Hepatocyte (in vitro differentiated cells): ENCODE data around the gene CDH4.

Source experiments
- EZH2 ChIP-seq: fragments of 200-600 bp; sonication (generic); IDR thresholded peaks from 2 replicates; pipeline ENCODE4 v1.6.1; 2016; ENCODE audit warnings: antibody characterized with exemption, mild to moderate bottlenecking, borderline replicate concordance
- EZH2phosphoT487 ChIP-seq: fragments of 200-600 bp; sonication (generic); IDR thresholded peaks from one replicate; pipeline ENCODE4 v1.6.1; 2018; ENCODE audit warnings: antibody characterized with exemption, mild to moderate bottlenecking, low read depth, moderate library complexity; ENCODE audit not compliant: unreplicated experiment, severe bottlenecking
- TF ChIP-seq, protein P1 (sequence below): fragments of 200-600 bp; sonication (generic); IDR thresholded peaks from 2 replicates; pipeline ENCODE4 v1.5.1; 2016; ENCODE audit warnings: antibody characterized with exemption, mild to moderate bottlenecking; ENCODE audit not compliant: poor library complexity

- TF ChIP-seq, protein P1, sequence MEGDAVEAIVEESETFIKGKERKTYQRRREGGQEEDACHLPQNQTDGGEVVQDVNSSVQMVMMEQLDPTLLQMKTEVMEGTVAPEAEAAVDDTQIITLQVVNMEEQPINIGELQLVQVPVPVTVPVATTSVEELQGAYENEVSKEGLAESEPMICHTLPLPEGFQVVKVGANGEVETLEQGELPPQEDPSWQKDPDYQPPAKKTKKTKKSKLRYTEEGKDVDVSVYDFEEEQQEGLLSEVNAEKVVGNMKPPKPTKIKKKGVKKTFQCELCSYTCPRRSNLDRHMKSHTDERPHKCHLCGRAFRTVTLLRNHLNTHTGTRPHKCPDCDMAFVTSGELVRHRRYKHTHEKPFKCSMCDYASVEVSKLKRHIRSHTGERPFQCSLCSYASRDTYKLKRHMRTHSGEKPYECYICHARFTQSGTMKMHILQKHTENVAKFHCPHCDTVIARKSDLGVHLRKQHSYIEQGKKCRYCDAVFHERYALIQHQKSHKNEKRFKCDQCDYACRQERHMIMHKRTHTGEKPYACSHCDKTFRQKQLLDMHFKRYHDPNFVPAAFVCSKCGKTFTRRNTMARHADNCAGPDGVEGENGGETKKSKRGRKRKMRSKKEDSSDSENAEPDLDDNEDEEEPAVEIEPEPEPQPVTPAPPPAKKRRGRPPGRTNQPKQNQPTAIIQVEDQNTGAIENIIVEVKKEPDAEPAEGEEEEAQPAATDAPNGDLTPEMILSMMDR, result no peak
- TF ChIP-seq EZH2 (no peak), EZH2phosphoT487 (no peak)
These were observed 674.7 kb downstream of the CDH4 start for GRCh38 chr20:61926796-61927192.
